GM23338 (cell line): Measurements from ENCODE around the gene SPEM3. TPM values are rescaled to one million over a fixed set of nuclear protein-coding genes. Genes with fewer than 3 reads are reported as not detected.

ENCODE experiments used
- ATAC-seq: fragments of 200-7000 bp; cut with Tn5 transposase; 3 replicates; pipeline ENCODE4 v1.9.1; 2020
- DNase-seq: peaks from one replicate; pipeline ENCODE4 v3.0.0-alpha.2; 2015; ENCODE audit warnings: low spot score
- H2AFZ ChIP-seq: fragments of 200-600 bp; sonication (generic); 2 replicates; pipeline ENCODE4 v1.8.0; 2016; ENCODE audit warnings: antibody characterized with exemption, mild to moderate bottlenecking, moderate library complexity
- H3F3A ChIP-seq: fragments of 200-600 bp; sonication (generic); replicated peaks from 2 replicates; pipeline ENCODE4 v1.8.0; 2017; ENCODE audit warnings: antibody characterized with exemption, mixed run types, low read depth
- H3K27ac ChIP-seq: fragments of 200-600 bp; sonication (generic); 2 replicates; pipeline ENCODE4 v1.6.1; 2016; ENCODE audit warnings: low read depth
- H3K27me3 ChIP-seq: fragments of 200-600 bp; sonication (generic); 2 replicates; pipeline ENCODE4 v1.8.0; 2016; ENCODE audit warnings: mild to moderate bottlenecking, mixed run types, moderate library complexity; ENCODE audit not compliant: insufficient read depth
- H3K36me3 ChIP-seq: fragments of 200-600 bp; sonication (generic); 2 replicates; pipeline ENCODE4 v1.8.0; 2016; ENCODE audit warnings: mild to moderate bottlenecking; ENCODE audit not compliant: insufficient read depth
- H3K4me1 ChIP-seq: fragments of 200-600 bp; sonication (generic); 2 replicates; pipeline ENCODE4 v1.8.0; 2016; ENCODE audit warnings: mild to moderate bottlenecking, moderate library complexity; ENCODE audit not compliant: insufficient read depth
- H3K4me2 ChIP-seq: fragments of 200-600 bp; sonication (generic); 2 replicates; pipeline ENCODE4 v1.7.1; 2017; ENCODE audit warnings: mixed run types
- H3K4me3 ChIP-seq: fragments of 200-600 bp; sonication (generic); 2 replicates; pipeline ENCODE4 v1.6.1; 2016; ENCODE audit warnings: mixed run types
- H3K79me2 ChIP-seq: fragments of 200-600 bp; sonication (generic); replicated peaks from 2 replicates; pipeline ENCODE4 v1.8.0; 2017; ENCODE audit warnings: mild to moderate bottlenecking; ENCODE audit not compliant: insufficient read depth
- H3K9me2 ChIP-seq: fragments of 200-600 bp; sonication (generic); 2 replicates; pipeline ENCODE4 v1.8.0; 2017; ENCODE audit not compliant: insufficient read depth
- H4K20me1 ChIP-seq: fragments of 200-600 bp; sonication (generic); replicated peaks from 2 replicates; pipeline ENCODE4 v1.8.0; 2017; ENCODE audit warnings: mild to moderate bottlenecking; ENCODE audit not compliant: insufficient read depth
- H3K27ac Mint-ChIP-seq: 2 replicates; pipeline ENCODE4 v1.8.0; 2020; ENCODE audit warnings: inconsistent platforms, mild to moderate bottlenecking, moderate library complexity, mixed read lengths
- H3K27me3 Mint-ChIP-seq: 3 replicates; pipeline ENCODE4 v1.8.0; 2022; ENCODE audit warnings: low read depth, mild to moderate bottlenecking, moderate library complexity, mixed read lengths, inconsistent platforms; ENCODE audit not compliant: insufficient read depth, poor library complexity
- H3K36me3 Mint-ChIP-seq: 3 replicates; pipeline ENCODE4 v1.8.0; 2021; ENCODE audit warnings: low read depth, mild to moderate bottlenecking, inconsistent platforms, moderate library complexity, mixed read lengths
- H3K4me1 Mint-ChIP-seq: 3 replicates; pipeline ENCODE4 v1.8.0; 2020; ENCODE audit warnings: mild to moderate bottlenecking, inconsistent platforms, mixed read lengths
- H3K4me3 Mint-ChIP-seq: 3 replicates; pipeline ENCODE4 v1.8.0; 2021; ENCODE audit warnings: moderate library complexity, mild to moderate bottlenecking, inconsistent platforms, mixed read lengths
- H3K9me3 Mint-ChIP-seq: 3 replicates; pipeline ENCODE4 v1.8.0; 2020; ENCODE audit warnings: moderate library complexity, mild to moderate bottlenecking, inconsistent platforms, mixed read lengths
- CREB1 ChIP-seq: fragments of 250-450 bp; sonication (Bioruptor Pico); IDR thresholded peaks from 2 replicates; pipeline ENCODE4 v1.5.0; 2020; ENCODE audit warnings: low read depth, mild to moderate bottlenecking, moderate library complexity
- CTCF ChIP-seq, 2 experiments: fragments of 200-600 bp in 1 of 2; sonication (generic) in 1 of 2; conservative IDR thresholded peaks; 2 replicates each; pipeline versions ENCODE4 v1.5.1 to v1.6.1; 2016 to 2017; ENCODE audit warnings: antibody characterized with exemption in 2 of 2, low read depth in 2 of 2, mild to moderate bottlenecking in 2 of 2, moderate library complexity in 1 of 2
- ETS1 ChIP-seq: IDR thresholded peaks from 2 replicates; pipeline ENCODE4 v1.6.1; 2016; ENCODE audit warnings: antibody characterized with exemption
- EZH2 ChIP-seq: fragments of 200-600 bp; sonication (generic); IDR thresholded peaks from one replicate; pipeline ENCODE4 v1.8.0; 2017; ENCODE audit warnings: antibody characterized with exemption, mild to moderate bottlenecking, low read depth; ENCODE audit not compliant: unreplicated experiment
- EZH2phosphoT487 ChIP-seq: fragments of 200-600 bp; sonication (generic); IDR thresholded peaks from one replicate; pipeline ENCODE4 v1.8.1; 2018; ENCODE audit warnings: antibody characterized with exemption; ENCODE audit not compliant: unreplicated experiment
- JUNB ChIP-seq: IDR thresholded peaks from one replicate; pipeline ENCODE4 v1.6.1; 2016; ENCODE audit warnings: antibody characterized with exemption; ENCODE audit not compliant: unreplicated experiment
- NANOG ChIP-seq: IDR thresholded peaks from 2 replicates; pipeline ENCODE4 v1.6.1; 2016; ENCODE audit warnings: antibody characterized with exemption, borderline replicate concordance
- POLR2AphosphoS5 ChIP-seq: IDR thresholded peaks from 2 replicates; pipeline ENCODE4 v1.6.1; 2016; ENCODE audit warnings: antibody characterized with exemption, low read depth
- STAT1 ChIP-seq: IDR thresholded peaks from one replicate; pipeline ENCODE4 v1.6.1; 2016; ENCODE audit warnings: antibody characterized with exemption; ENCODE audit not compliant: unreplicated experiment
- ZNF114 ChIP-seq: fragments of 250-450 bp; sonication (Bioruptor Pico); IDR thresholded peaks from 2 replicates; pipeline ENCODE4 v1.5.0; 2020; ENCODE audit warnings: mild to moderate bottlenecking, moderate library complexity
- ZNF331 ChIP-seq: fragments of 250-450 bp; sonication (Bioruptor Pico); IDR thresholded peaks from 2 replicates; pipeline ENCODE4 v1.5.0; 2020; ENCODE audit warnings: low read depth, mild to moderate bottlenecking, moderate library complexity
- polyA plus RNA-seq: library from polyadenylated mRNA; unstranded; fragments of >200 nt; fragmentation: Nextera tagmentation; extraction: Ambion mirVana; gene quantifications from 2 replicates; pipeline ENCODE4 v1.2.1, GENCODE V29; 2016
- total RNA-seq: library from RNA; depleted of rRNA; stranded (reverse); fragments of >200 nt; shearing (Covaris generic); gene quantifications from 2 replicates; pipeline ENCODE4 v1.2.3, GENCODE V29; 2014
- TF ChIP-seq, protein P1 (sequence below): fragments of 250-450 bp; sonication (Bioruptor Pico); IDR thresholded peaks from 2 replicates; pipeline ENCODE4 v1.5.0; 2020; ENCODE audit warnings: mild to moderate bottlenecking, moderate library complexity
- TF ChIP-seq, protein P2 (sequence below): IDR thresholded peaks from one replicate; pipeline ENCODE4 v1.6.1; 2018; ENCODE audit warnings: antibody characterized with exemption; ENCODE audit not compliant: unreplicated experiment

The SPEM3 gene
- total and polyA plus RNA-seq, 2 experiments from 2014 or later = not detected

GRCh38 chr17:7459961-7460545 is 31.4 kb downstream of the SPEM3 start:
- H3K27ac Mint-ChIP-seq = no peak overlapping the region
- peaks cover 12% of the 10 kb centered on the region; the same call in 1 of the 3 replicates for H3K36me3 Mint-ChIP-seq
- Histone ChIP-seq H3K4me2 (no peak overlapping the region), H3K79me2 (no peaks in the 10 kb centered on the region), H2AFZ (no peak overlapping the region), H3K4me1 (peaks cover 11% of the 10 kb centered on the region; the same call in 1 of the 2 replicates), H3K36me3 (no peaks in the 10 kb centered on the region), H3K27me3 (no peaks in the 10 kb centered on the region), H3F3A (0 out of 2 replicates have a peak, but pooled peaks cover 10% of the 10 kb centered on the region), H4K20me1 (no peaks in the 10 kb centered on the region), H3K4me3 (no peak overlapping the region), H3K27ac (peak overlapping the region; percentile 53; the same call in 1 of the 2 replicates), H3K9me2 (peaks cover 4% of the 10 kb centered on the region; the same call in 1 of the 2 replicates)
- H3K27me3 Mint-ChIP-seq = peaks cover 27% of the 10 kb centered on the region
- no peak for DNase-seq
- H3K4me1 Mint-ChIP-seq = peaks cover 22% of the 10 kb centered on the region
- TF ChIP-seq POLR2AphosphoS5 (no peak), STAT1 (no peak), CREB1 (CRISPR knock-in tag) (no peak), EZH2phosphoT487 (no peak), ZNF331 (CRISPR knock-in tag) (no peak), CTCF (conservative IDR thresholded peaks at IDR 0.05; ENCODE audit: low read depth in 2 of 2) (no peak), JUNB (no peak), EZH2 (no peak), ZNF114 (CRISPR knock-in tag) (no peak), NANOG (no peak), ETS1 (no peak)
- TF ChIP-seq, protein P1, sequence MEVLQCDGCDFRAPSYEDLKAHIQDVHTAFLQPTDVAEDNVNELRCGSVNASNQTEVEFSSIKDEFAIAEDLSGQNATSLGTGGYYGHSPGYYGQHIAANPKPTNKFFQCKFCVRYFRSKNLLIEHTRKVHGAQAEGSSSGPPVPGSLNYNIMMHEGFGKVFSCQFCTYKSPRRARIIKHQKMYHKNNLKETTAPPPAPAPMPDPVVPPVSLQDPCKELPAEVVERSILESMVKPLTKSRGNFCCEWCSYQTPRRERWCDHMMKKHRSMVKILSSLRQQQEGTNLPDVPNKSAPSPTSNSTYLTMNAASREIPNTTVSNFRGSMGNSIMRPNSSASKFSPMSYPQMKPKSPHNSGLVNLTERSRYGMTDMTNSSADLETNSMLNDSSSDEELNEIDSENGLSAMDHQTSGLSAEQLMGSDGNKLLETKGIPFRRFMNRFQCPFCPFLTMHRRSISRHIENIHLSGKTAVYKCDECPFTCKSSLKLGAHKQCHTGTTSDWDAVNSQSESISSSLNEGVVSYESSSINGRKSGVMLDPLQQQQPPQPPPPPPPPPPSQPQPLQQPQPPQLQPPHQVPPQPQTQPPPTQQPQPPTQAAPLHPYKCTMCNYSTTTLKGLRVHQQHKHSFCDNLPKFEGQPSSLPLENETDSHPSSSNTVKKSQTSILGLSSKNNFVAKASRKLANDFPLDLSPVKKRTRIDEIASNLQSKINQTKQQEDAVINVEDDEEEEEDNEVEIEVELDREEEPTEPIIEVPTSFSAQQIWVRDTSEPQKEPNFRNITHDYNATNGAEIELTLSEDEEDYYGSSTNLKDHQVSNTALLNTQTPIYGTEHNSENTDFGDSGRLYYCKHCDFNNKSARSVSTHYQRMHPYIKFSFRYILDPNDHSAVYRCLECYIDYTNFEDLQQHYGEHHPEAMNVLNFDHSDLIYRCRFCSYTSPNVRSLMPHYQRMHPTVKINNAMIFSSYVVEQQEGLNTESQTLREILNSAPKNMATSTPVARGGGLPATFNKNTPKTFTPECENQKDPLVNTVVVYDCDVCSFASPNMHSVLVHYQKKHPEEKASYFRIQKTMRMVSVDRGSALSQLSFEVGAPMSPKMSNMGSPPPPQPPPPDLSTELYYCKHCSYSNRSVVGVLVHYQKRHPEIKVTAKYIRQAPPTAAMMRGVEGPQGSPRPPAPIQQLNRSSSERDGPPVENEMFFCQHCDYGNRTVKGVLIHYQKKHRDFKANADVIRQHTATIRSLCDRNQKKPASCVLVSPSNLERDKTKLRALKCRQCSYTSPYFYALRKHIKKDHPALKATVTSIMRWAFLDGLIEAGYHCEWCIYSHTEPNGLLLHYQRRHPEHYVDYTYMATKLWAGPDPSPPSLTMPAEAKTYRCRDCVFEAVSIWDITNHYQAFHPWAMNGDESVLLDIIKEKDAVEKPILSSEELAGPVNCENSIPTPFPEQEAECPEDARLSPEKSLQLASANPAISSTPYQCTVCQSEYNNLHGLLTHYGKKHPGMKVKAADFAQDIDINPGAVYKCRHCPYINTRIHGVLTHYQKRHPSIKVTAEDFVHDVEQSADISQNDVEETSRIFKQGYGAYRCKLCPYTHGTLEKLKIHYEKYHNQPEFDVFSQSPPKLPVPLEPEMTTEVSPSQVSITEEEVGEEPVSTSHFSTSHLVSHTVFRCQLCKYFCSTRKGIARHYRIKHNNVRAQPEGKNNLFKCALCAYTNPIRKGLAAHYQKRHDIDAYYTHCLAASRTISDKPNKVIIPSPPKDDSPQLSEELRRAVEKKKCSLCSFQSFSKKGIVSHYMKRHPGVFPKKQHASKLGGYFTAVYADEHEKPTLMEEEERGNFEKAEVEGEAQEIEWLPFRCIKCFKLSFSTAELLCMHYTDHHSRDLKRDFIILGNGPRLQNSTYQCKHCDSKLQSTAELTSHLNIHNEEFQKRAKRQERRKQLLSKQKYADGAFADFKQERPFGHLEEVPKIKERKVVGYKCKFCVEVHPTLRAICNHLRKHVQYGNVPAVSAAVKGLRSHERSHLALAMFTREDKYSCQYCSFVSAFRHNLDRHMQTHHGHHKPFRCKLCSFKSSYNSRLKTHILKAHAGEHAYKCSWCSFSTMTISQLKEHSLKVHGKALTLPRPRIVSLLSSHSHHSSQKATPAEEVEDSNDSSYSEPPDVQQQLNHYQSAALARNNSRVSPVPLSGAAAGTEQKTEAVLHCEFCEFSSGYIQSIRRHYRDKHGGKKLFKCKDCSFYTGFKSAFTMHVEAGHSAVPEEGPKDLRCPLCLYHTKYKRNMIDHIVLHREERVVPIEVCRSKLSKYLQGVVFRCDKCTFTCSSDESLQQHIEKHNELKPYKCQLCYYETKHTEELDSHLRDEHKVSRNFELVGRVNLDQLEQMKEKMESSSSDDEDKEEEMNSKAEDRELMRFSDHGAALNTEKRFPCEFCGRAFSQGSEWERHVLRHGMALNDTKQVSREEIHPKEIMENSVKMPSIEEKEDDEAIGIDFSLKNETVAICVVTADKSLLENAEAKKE = no peak
- TF ChIP-seq, protein P2, sequence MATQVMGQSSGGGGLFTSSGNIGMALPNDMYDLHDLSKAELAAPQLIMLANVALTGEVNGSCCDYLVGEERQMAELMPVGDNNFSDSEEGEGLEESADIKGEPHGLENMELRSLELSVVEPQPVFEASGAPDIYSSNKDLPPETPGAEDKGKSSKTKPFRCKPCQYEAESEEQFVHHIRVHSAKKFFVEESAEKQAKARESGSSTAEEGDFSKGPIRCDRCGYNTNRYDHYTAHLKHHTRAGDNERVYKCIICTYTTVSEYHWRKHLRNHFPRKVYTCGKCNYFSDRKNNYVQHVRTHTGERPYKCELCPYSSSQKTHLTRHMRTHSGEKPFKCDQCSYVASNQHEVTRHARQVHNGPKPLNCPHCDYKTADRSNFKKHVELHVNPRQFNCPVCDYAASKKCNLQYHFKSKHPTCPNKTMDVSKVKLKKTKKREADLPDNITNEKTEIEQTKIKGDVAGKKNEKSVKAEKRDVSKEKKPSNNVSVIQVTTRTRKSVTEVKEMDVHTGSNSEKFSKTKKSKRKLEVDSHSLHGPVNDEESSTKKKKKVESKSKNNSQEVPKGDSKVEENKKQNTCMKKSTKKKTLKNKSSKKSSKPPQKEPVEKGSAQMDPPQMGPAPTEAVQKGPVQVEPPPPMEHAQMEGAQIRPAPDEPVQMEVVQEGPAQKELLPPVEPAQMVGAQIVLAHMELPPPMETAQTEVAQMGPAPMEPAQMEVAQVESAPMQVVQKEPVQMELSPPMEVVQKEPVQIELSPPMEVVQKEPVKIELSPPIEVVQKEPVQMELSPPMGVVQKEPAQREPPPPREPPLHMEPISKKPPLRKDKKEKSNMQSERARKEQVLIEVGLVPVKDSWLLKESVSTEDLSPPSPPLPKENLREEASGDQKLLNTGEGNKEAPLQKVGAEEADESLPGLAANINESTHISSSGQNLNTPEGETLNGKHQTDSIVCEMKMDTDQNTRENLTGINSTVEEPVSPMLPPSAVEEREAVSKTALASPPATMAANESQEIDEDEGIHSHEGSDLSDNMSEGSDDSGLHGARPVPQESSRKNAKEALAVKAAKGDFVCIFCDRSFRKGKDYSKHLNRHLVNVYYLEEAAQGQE = no peak
- no peaks in the 10 kb centered on the region; the same call in 2 of the 3 replicates for H3K9me3 Mint-ChIP-seq
- no peak overlapping the region; the same call in 2 of the 3 replicates for H3K4me3 Mint-ChIP-seq
- no peak for ATAC-seq
